Kidney (tissue), 14 donors: ENCODE data around the gene DDX39B. TPM values are rescaled to one million over a fixed set of nuclear protein-coding genes. Genes with fewer than 3 reads are reported as not detected.

ENCODE experiments used
- DNase-seq, 5 donors: peaks; one replicate each; pipeline ENCODE4 v3.0.0-alpha.2; 2013 to 2020
- FAIRE-seq: peaks from 2 replicates; lab custom pipeline; 2012; peaks lifted over from hg19 to GRCh38; lab: Jason Lieb, UNC
- H3K27ac ChIP-seq, 2 donors: one replicate each; pipeline ENCODE4 v1.7.0; 2013; ENCODE audit warnings: low read depth in 2 of 2, low read length in 2 of 2, inconsistent platforms in 1 of 2
- H3K27me3 ChIP-seq: one replicate; pipeline ENCODE4 v1.7.1; 2013; ENCODE audit warnings: low read length, inconsistent platforms; ENCODE audit not compliant: control insufficient read depth, insufficient read depth
- H3K36me3 ChIP-seq, 3 donors: one replicate each; pipeline versions ENCODE4 v1.7.0 to v1.7.1; 2013; ENCODE audit warnings: low read length in 3 of 3, control low read depth in 1 of 3, inconsistent platforms in 1 of 3; ENCODE audit not compliant: insufficient read depth in 3 of 3, control insufficient read depth in 2 of 3
- H3K4me1 ChIP-seq, 3 donors: one replicate each; pipeline versions ENCODE4 v1.7.0 to v1.7.1; 2013; ENCODE audit warnings: low read length in 3 of 3, inconsistent platforms in 1 of 3, low read depth in 1 of 3; ENCODE audit not compliant: control insufficient read depth in 2 of 3, insufficient read depth in 2 of 3
- H3K4me3 ChIP-seq, 3 donors: one replicate each; pipeline versions ENCODE4 v1.7.0 to v1.8.1; 2013; ENCODE audit warnings: low read length in 3 of 3, control low read depth in 1 of 3, inconsistent platforms in 1 of 3
- H3K9ac ChIP-seq, 3 donors: one replicate each; pipeline versions ENCODE4 v1.7.0 to v1.7.1; 2013; ENCODE audit warnings: low read length in 3 of 3, control low read depth in 1 of 3, inconsistent platforms in 1 of 3
- H3K9me3 ChIP-seq, 3 donors: one replicate each; pipeline versions ENCODE4 v1.7.0 to v1.7.1; 2013; ENCODE audit warnings: low read length in 3 of 3, control low read depth in 1 of 3, inconsistent platforms in 1 of 3; ENCODE audit not compliant: control insufficient read depth in 2 of 3, insufficient read depth in 1 of 3
- CTCF ChIP-seq: IDR thresholded peaks from 3 replicates; pipeline ENCODE4 v1.5.1; 2012; ENCODE audit warnings: mild to moderate bottlenecking, moderate library complexity, borderline replicate concordance; ENCODE audit not compliant: insufficient read depth; ENCODE audit errors: extremely low read depth
- intact Hi-C: fragments of 100-400 bp; cut with DNase I; formaldehyde crosslinking; loops from one replicate; pipeline ENCODE4 v1.11.1; 2022
- polyA plus RNA-seq: library from polyadenylated mRNA; stranded (reverse); fragments of 350-450 nt; fragmentation: Illumina TruSeq; extraction: RNeasy Lipid Tissue Mini Kit (QIAGEN cat#74804); gene quantifications from one replicate; pipeline ENCODE4 v1.2.3, GENCODE V29; 2014; ENCODE audit warnings: low read depth, low replicate concordance; ENCODE audit not compliant: insufficient read depth
- total RNA-seq: library from RNA; stranded (reverse); fragmentation: NEBNext Ultra II Directional; extraction: Animal tissue kit (Norgen Biotek cat#: 25700); gene quantifications from one replicate; pipeline ENCODE4 v1.2.1, GENCODE V29; 2021
- donor health status: control.
- donor health status: control.
- donor health status: control.
- donor health status: control.
- donor health status: control.
- donor health status: DM: yes; HTN: yes; CAD: no.
- donor health status: Normal renal cell carcinoma (clear cell type).

Gene DDX39B
- total and polyA plus RNA-seq, 2 donors from 2014 or later: 183 to 295 TPM

GRCh38 chr6:31541059-31541657 lies 645 bp downstream of the DDX39B start:
- Histone ChIP-seq H3K27ac (peak overlapping the region; percentile 99), H3K9me3 (no peaks in the 10 kb centered on the region), H3K36me3 (peaks cover 15 to 32% (median 21%) of the 10 kb centered on the region in 3 donors), H3K9ac (peak overlapping the region; percentile 95 to 100 (median 100)), H3K4me3 (peak overlapping the region; percentile 98 to 100 (median 99)), H3K27me3 (no peaks in the 10 kb centered on the region), H3K4me1 (peaks cover 8 to 21% (median 21%) of the 10 kb centered on the region in 3 donors)
- intact Hi-C loops: no loop called here
- no peak for TF ChIP-seq CTCF
- DNase-seq (peak in 4 of 5 donors; percentile 62 to 86 (median 70)), FAIRE-seq (no peak)

- H3K9ac ChIP-seq: peak overlapping the region; percentile 95 to 100 (median 100)
- no peak for FAIRE-seq
- no peak for DNase-seq
- H3K4me1 ChIP-seq: peaks cover 8 to 21% (median 21%) of the 10 kb centered on the region in 3 donors
- peak overlapping the region; percentile 98 to 100 (median 99) for H3K4me3 ChIP-seq
- H3K9me3 ChIP-seq: no peaks in the 10 kb centered on the region
- TF ChIP-seq CTCF: no peak
- H3K27me3 ChIP-seq: no peaks in the 10 kb centered on the region
- H3K27ac ChIP-seq: peak overlapping the region; percentile 99
- intact Hi-C loops: no loop called here
- H3K36me3 ChIP-seq: peaks cover 17 to 37% (median 26%) of the 10 kb centered on the region in 3 donors
Measured at GRCh38 chr6:31540640-31541039, 1.2 kb downstream of the DDX39B start.

- TF ChIP-seq CTCF: no peak
- H3K9me3 ChIP-seq: no peaks in the 10 kb centered on the region
- H3K27me3 ChIP-seq: no peaks in the 10 kb centered on the region
- FAIRE-seq (no peak), DNase-seq (no peak)
- H3K4me1 ChIP-seq: peaks cover 8 to 21% (median 21%) of the 10 kb centered on the region in 3 donors
- H3K36me3 ChIP-seq: peaks cover 28 to 54% (median 38%) of the 10 kb centered on the region in 3 donors
- peak overlapping the region in 2 of 3 donors; percentile 34 to 100 for H3K9ac ChIP-seq
- H3K4me3 ChIP-seq: peak overlapping the region in 2 of 3 donors; percentile 28 to 98
- intact Hi-C loops: no loop called here
- H3K27ac ChIP-seq: no peak overlapping the region
Measured at GRCh38 chr6:31538805-31539400, 2.9 kb downstream of the DDX39B start.
